ENCODE results near the gene PSME3IP1.

DNA sequence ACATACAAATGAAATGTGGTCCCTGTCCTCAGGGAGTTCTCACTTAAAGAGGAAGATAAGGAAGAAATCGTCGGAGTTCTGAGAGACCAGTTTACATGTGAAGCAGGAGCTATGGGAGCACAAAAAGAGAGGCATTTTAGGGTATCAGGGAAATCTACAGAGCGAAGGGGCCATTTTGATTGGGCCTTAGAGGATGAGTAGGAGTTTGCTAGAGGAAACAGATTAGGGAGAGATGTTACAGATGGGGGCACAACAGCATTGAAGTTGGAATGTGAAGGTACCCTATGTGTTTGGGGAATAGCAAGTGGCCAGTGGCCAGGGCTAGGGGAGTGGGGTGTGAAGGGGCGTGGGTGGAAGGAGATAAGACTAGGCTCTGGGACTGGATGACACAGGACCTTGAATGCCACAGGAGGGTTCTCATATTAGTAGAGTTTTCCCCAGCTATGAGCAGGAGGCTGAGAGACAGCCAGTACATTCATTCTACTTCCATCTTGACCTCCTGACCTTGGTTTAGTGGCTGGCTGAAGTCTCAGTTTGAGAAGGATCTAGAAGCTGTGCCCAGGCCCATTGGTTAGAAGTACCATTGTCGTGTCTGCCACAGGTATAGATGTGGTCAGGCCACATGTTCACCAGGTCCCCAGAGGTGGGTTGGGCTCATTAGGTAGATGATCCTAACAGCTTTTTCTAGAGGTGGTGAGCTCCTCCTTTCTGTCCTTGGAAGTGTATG, 58.6 kb downstream of the PSME3IP1 start:
- TF ChIP-seq, protein P1, sequence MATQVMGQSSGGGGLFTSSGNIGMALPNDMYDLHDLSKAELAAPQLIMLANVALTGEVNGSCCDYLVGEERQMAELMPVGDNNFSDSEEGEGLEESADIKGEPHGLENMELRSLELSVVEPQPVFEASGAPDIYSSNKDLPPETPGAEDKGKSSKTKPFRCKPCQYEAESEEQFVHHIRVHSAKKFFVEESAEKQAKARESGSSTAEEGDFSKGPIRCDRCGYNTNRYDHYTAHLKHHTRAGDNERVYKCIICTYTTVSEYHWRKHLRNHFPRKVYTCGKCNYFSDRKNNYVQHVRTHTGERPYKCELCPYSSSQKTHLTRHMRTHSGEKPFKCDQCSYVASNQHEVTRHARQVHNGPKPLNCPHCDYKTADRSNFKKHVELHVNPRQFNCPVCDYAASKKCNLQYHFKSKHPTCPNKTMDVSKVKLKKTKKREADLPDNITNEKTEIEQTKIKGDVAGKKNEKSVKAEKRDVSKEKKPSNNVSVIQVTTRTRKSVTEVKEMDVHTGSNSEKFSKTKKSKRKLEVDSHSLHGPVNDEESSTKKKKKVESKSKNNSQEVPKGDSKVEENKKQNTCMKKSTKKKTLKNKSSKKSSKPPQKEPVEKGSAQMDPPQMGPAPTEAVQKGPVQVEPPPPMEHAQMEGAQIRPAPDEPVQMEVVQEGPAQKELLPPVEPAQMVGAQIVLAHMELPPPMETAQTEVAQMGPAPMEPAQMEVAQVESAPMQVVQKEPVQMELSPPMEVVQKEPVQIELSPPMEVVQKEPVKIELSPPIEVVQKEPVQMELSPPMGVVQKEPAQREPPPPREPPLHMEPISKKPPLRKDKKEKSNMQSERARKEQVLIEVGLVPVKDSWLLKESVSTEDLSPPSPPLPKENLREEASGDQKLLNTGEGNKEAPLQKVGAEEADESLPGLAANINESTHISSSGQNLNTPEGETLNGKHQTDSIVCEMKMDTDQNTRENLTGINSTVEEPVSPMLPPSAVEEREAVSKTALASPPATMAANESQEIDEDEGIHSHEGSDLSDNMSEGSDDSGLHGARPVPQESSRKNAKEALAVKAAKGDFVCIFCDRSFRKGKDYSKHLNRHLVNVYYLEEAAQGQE (IDR thresholded peaks at IDR 0.05; ENCODE audit: insufficient read depth in 1 of 2, low read depth in 2 of 2, low read length in 2 of 2): no peak
- TF ChIP-seq SIN3A (IDR thresholded peaks at IDR 0.05; ENCODE audit: borderline replicate concordance, insufficient read depth, low read length) (no peak), POLR2AphosphoS5 (IDR thresholded peaks at IDR 0.05; ENCODE audit: low read depth, low read length) (no peak), TAF1 (IDR thresholded peaks at IDR 0.05; ENCODE audit: borderline replicate concordance, insufficient read depth, low read length) (no peak)

All from PFSK-1 (cell line).